C4-2B (cell line): ENCODE data around the gene MECP2.

Experiments used
- H3K27ac ChIP-seq: fragments of 450-650 bp; 2 replicates; pipeline ENCODE4 v1.5.1; 2017
- CTCF ChIP-seq: fragments of 450-650 bp; conservative IDR thresholded peaks from 2 replicates; pipeline ENCODE4 v1.5.1; 2017; ENCODE audit warnings: mild to moderate bottlenecking
- ZFX ChIP-seq: fragments of 450-650 bp; IDR thresholded peaks from 2 replicates; pipeline ENCODE4 v1.6.1; 2017

Gene MECP2

GRCh38 chrX:154040863-154041262 lies 56.7 kb downstream of the MECP2 start:
- H3K27ac ChIP-seq = no peak overlapping the region
- TF ChIP-seq CTCF = no peak
- no peak for TF ChIP-seq ZFX

GRCh38 chrX:154040307-154040756 lies 57.2 kb downstream of the MECP2 start:
- TF ChIP-seq ZFX (no peak), CTCF (no peak)

GRCh38 chrX:154039577-154039976 lies 57.9 kb downstream of the MECP2 start:
- no peak overlapping the region for H3K27ac ChIP-seq
- TF ChIP-seq ZFX (no peak), CTCF (no peak)

More at GRCh38 chrX:154040307-154040756, 57.2 kb downstream of the MECP2 start:
- H3K27ac ChIP-seq = no peak overlapping the region

GRCh38 chrX:154038656-154039055 lies 58.9 kb downstream of the MECP2 start:
- no peak for TF ChIP-seq CTCF
- no peak for TF ChIP-seq ZFX
- no peak overlapping the region for H3K27ac ChIP-seq

- TF ChIP-seq CTCF (no peak), ZFX (no peak)
- H3K27ac ChIP-seq = no peak overlapping the region
Observed at GRCh38 chrX:154037754-154038153, 59.8 kb downstream of the MECP2 start.

GRCh38 chrX:154036513-154036912 lies 61.0 kb downstream of the MECP2 start:
- no peak overlapping the region for H3K27ac ChIP-seq
- TF ChIP-seq CTCF (no peak), ZFX (no peak)

GRCh38 chrX:154033848-154034247 lies 63.7 kb downstream of the MECP2 start:
- H3K27ac ChIP-seq = no peak overlapping the region
- no peak for TF ChIP-seq CTCF
- no peak for TF ChIP-seq ZFX
